HEK293 (cell line): ENCODE measurements around the gene KLRD1.
"Not testable (repeated sequence)": the region's sequence is repeated elsewhere in the genome, so short reads cannot be mapped to it uniquely, and the experiment has no call there.

ENCODE experiments used
- CTCF ChIA-PET: fragments of 350-600 bp; formaldehyde crosslinking; extraction: SDS; loops from one replicate; lab custom pipeline; 2021; ENCODE audit warnings: antibody characterized with exemption; lab: Yijun Ruan, JAX
- POLR2A ChIA-PET: fragments of 300-600 bp; formaldehyde crosslinking; extraction: SDS; loops from one replicate; lab custom pipeline; 2020; ENCODE audit warnings: antibody characterized with exemption, inconsistent platforms; lab: Yijun Ruan, JAX
- H3K27ac ChIP-seq: fragments of 200-500 bp; sonication (Bioruptor generic); 2 replicates; pipeline ENCODE4 v1.5.1; 2014; ENCODE audit warnings: low read depth, low read length, control low read depth, inconsistent platforms; ENCODE audit errors: extremely low read depth
- H3K36me3 ChIP-seq, 2 experiments: fragments of 200-500 bp in 1 of 2; sonication (Bioruptor generic) in 1 of 2; 1 replicate in 1 of 2; 2 replicates in 1 of 2; pipeline ENCODE4 v1.5.1; 2014 to 2017; ENCODE audit warnings: inconsistent platforms in 2 of 2, low read length in 2 of 2; ENCODE audit not compliant: control insufficient read depth in 2 of 2, insufficient read depth in 1 of 2
- H3K4me1 ChIP-seq: fragments of 200-500 bp; sonication (Bioruptor generic); 2 replicates; pipeline ENCODE4 v1.5.1; 2014; ENCODE audit warnings: mild to moderate bottlenecking, low read length, inconsistent platforms; ENCODE audit not compliant: control insufficient read depth, insufficient read depth
- H3K4me3 ChIP-seq: 2 replicates; pipeline ENCODE4 v1.5.1; 2011; ENCODE audit warnings: low read depth, mild to moderate bottlenecking, control low read depth, low read length, moderate library complexity
- H3K9me3 ChIP-seq: fragments of 200-500 bp; sonication (Bioruptor generic); 2 replicates; pipeline ENCODE4 v1.5.1; 2014; ENCODE audit warnings: low read depth, low read length, inconsistent platforms; ENCODE audit not compliant: control insufficient read depth, insufficient read depth
- GLIS1 ChIP-seq: fragments of 450-650 bp; formaldehyde crosslinking; IDR thresholded peaks from 2 replicates; pipeline ENCODE4 v1.5.1; 2016; ENCODE audit warnings: missing biosample characterization, missing genetic modification characterization
- IKZF3 ChIP-seq: fragments of 450-650 bp; IDR thresholded peaks from 2 replicates; pipeline ENCODE4 v1.5.0; 2018; ENCODE audit warnings: missing biosample characterization, mild to moderate bottlenecking, missing genetic modification characterization, moderate library complexity
- KLF1 ChIP-seq: fragments of 450-650 bp; formaldehyde crosslinking; IDR thresholded peaks from 2 replicates; pipeline ENCODE4 v1.5.1; 2016; ENCODE audit warnings: missing biosample characterization, missing genetic modification characterization
- MZF1 ChIP-seq: fragments of 450-650 bp; formaldehyde crosslinking; IDR thresholded peaks from 2 replicates; pipeline ENCODE4 v1.5.1; 2017; ENCODE audit warnings: missing biosample characterization, missing genetic modification characterization, borderline replicate concordance
- OVOL3 ChIP-seq: fragments of 450-650 bp; formaldehyde crosslinking; IDR thresholded peaks from 2 replicates; pipeline ENCODE4 v1.5.1; 2016; ENCODE audit warnings: missing biosample characterization, missing genetic modification characterization
- PRDM1 ChIP-seq: fragments of 450-650 bp; formaldehyde crosslinking; IDR thresholded peaks from 2 replicates; pipeline ENCODE4; 2016; ENCODE audit warnings: missing biosample characterization, missing genetic modification characterization
- SP3 ChIP-seq: fragments of 450-650 bp; formaldehyde crosslinking; IDR thresholded peaks from 2 replicates; pipeline ENCODE4 v1.5.1; 2016; ENCODE audit warnings: missing biosample characterization, missing genetic modification characterization
- ZBTB1 ChIP-seq: fragments of 450-650 bp; formaldehyde crosslinking; IDR thresholded peaks from 2 replicates; pipeline ENCODE4 v1.5.1; 2016; ENCODE audit warnings: missing biosample characterization, missing genetic modification characterization
- ZNF140 ChIP-seq: fragments of 450-650 bp; formaldehyde crosslinking; IDR thresholded peaks from 2 replicates; pipeline ENCODE4 v1.5.1; 2016; ENCODE audit warnings: missing biosample characterization, missing genetic modification characterization
- ZNF157 ChIP-seq: fragments of 450-650 bp; formaldehyde crosslinking; IDR thresholded peaks from 2 replicates; pipeline ENCODE4 v1.5.1; 2016; ENCODE audit warnings: missing biosample characterization, missing genetic modification characterization
- ZNF354C ChIP-seq: fragments of 450-650 bp; formaldehyde crosslinking; IDR thresholded peaks from 2 replicates; pipeline ENCODE4 v1.5.1; 2016; ENCODE audit warnings: missing biosample characterization, missing genetic modification characterization, low read depth, borderline replicate concordance
- ZNF366 ChIP-seq: fragments of 450-650 bp; formaldehyde crosslinking; conservative IDR thresholded peaks from 2 replicates; pipeline ENCODE4 v1.5.1; 2016; ENCODE audit warnings: missing biosample characterization, missing genetic modification characterization
- ZNF433 ChIP-seq: fragments of 450-650 bp; formaldehyde crosslinking; IDR thresholded peaks from 2 replicates; pipeline ENCODE4 v1.5.1; 2016; ENCODE audit warnings: missing biosample characterization, missing genetic modification characterization, low read depth
- ZNF510 ChIP-seq: fragments of 450-650 bp; formaldehyde crosslinking; IDR thresholded peaks from 2 replicates; pipeline ENCODE4 v1.5.1; 2018; ENCODE audit warnings: mild to moderate bottlenecking, missing genetic modification characterization, missing biosample characterization; ENCODE audit not compliant: insufficient replicate concordance
- ZNF596 ChIP-seq: fragments of 450-650 bp; IDR thresholded peaks from 2 replicates; pipeline ENCODE4 v1.5.0; 2018; ENCODE audit warnings: missing biosample characterization, mild to moderate bottlenecking, missing genetic modification characterization, moderate library complexity
- ZNF658 ChIP-seq: fragments of 450-650 bp; formaldehyde crosslinking; IDR thresholded peaks from 2 replicates; pipeline ENCODE4; 2016; ENCODE audit warnings: missing biosample characterization, missing genetic modification characterization
- ZNF843 ChIP-seq: fragments of 450-650 bp; formaldehyde crosslinking; IDR thresholded peaks from 2 replicates; pipeline ENCODE4 v1.5.1; 2016; ENCODE audit warnings: missing biosample characterization, missing genetic modification characterization
- ZSCAN23 ChIP-seq: fragments of 450-650 bp; formaldehyde crosslinking; IDR thresholded peaks from 2 replicates; pipeline ENCODE4 v1.5.1; 2016; ENCODE audit warnings: missing biosample characterization, missing genetic modification characterization
- TF ChIP-seq, protein P1 (sequence below): fragments of 450-650 bp; formaldehyde crosslinking; IDR thresholded peaks from 2 replicates; pipeline ENCODE4 v1.5.1; 2017; ENCODE audit warnings: missing biosample characterization, missing genetic modification characterization
- TF ChIP-seq, protein P2 (sequence below): fragments of 450-650 bp; formaldehyde crosslinking; IDR thresholded peaks from 2 replicates; pipeline ENCODE4 v1.5.1; 2016; ENCODE audit warnings: missing biosample characterization, missing genetic modification characterization

Gene KLRD1

DNA sequence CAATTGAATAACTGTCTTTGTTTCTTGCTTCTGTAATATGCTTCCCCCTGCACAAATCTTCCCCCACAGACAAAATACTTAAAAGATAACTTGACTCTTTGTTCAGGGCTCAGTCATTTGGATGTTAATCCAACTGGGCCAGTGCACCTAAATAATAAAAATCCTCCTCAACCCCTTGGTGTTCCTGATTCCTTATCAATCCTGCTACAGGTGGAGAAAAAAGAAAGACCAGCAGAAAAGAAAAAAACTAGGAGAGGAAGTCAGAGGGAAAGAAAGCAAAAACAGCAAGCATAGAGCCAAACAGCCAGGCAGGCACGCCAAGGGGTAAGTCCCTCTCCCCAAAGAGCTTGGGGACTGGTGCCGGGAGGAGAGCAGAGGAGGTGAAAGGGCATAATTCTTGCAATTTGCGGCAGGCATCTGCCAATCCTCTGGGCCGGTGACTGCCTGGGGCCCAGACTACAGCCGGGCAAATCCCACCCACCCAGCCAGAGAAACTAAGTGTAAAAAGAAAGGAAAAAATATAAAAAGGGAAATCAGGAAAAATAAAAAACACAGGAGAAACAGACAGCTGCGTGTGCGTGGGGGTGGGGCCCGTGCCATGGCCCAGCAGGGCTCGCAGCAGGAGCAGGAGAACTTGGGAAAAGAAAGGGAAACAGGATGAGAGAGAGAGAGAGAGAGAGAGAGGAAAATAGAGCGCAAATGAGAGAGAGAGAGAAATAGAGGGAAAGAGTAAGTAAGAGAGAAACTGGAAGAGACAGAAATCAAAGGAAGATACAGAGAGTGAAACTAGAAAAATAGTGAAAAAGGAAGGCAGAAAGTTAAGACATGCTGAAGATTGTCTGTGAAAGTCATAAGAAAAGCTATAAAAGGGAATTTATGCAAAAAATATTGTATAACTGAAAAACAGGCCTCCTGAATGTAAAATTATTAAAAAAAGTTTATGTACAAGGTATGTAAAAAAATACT is 60.8 kb downstream of the KLRD1 start:
- Histone ChIP-seq H3K9me3 (no peaks in the 10 kb centered on the region), H3K36me3 (peaks cover 0 to 3% of the 10 kb centered on the region in 2 experiments; a peak in 1 of 3 replicates), H3K27ac (no peak overlapping the region), H3K4me3 (no peak overlapping the region), H3K4me1 (peaks cover 6% of the 10 kb centered on the region)
- CTCF ChIA-PET = interaction anchor here (2.3 kb wide), 1 partner anchor 193 kb away, joined by 10 read pairs; no protein-coding TSS in a partner anchor
- TF ChIP-seq ZNF596 = peak; percentile 60; the same call in 1 of the 2 replicates
- TF ChIP-seq ZNF140 (tag by site-specific recombination) = no peak
- peak; percentile 94 for TF ChIP-seq PRDM1
- 0 out of 2 replicates have a peak, but pooled peaks have one; percentile 35 for TF ChIP-seq ZNF366 (tag by site-specific recombination)
- POLR2A ChIA-PET = interaction anchor here (1.0 kb wide), 1 partner anchor 17 kb away, joined by 3 read pairs; no protein-coding TSS in a partner anchor

DNA sequence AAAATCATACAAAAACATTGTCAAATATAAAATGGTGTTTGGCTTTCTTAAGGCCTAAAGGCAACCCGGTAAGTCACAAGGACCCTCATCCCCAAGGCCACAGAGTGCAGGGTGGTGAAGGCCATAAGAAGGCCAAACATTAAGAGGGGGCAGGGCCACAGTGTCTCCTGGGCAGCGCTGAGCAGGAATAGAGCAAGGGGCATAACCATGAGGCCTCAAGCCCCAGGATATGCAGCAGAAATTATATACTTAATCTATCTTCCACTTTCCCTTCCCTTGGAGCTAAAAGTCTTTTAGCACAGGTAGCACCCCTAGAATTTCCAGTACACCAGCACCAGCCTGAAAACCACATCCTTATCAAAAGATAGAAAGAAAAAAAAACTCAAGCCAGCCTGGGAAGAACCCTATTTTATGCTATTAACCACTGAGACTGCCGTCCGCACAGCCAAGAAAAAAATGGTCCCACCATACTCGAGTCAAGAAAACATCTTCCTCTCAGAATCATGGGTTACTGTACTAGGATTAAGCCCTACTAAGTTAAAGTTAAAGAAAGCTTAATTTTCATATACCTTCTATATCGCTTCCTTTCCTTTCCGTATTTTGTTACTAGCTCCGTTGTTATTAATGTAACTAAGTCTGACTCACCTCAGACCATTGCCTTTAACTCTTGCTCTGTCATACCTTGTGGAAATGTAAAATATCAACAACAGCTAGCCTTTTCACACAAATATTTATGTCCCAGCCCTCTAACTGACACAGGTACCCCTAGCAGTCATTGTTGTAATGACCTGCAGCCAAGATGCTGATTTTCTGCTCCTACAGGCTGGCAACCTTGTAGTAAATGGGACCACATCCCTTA is 62.1 kb downstream of the KLRD1 start:
- POLR2A ChIA-PET = interaction anchor here (1.0 kb wide), 1 partner anchor 16 kb away, joined by 3 read pairs; no protein-coding TSS in a partner anchor

DNA sequence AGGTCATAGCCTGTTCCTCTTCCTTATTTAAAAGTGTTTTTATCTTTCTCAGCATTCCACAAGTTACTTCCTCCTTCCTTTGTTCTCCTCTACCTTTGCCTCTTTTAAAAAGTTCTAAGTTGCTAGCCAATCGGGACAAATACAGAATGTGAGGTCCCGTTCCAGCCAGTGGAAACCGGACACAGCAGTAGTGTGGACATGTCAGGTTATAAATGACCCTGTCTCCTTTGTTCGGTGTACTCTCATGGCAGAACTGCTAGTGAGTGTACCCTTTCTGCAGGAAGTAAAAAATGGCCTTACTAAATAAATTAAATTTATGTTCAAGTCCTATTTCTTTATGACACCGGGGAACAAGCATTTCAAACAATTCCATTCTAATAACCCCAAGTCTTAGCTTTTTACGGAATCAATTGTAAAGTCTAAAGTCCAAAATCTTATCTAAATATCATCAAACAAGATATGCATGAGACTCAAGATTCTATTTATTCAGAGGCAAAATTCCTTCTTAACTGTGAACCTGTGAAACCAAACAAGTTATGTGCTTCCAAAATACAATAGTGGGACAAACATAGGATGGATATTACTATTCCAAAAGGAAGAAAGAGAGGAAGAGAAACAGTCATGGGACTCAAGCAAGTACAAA is 64.3 kb downstream of the KLRD1 start:
- H3K4me3 ChIP-seq, H3K4me1 ChIP-seq, POLR2A ChIA-PET, H3K9me3 ChIP-seq, CTCF ChIA-PET, H3K27ac ChIP-seq: not testable (repeated sequence)
- peaks cover 17 to 29% of the 10 kb centered on the region in 2 experiments for H3K36me3 ChIP-seq

More for the DNA sequence above, 62.1 kb downstream of the KLRD1 start:
- H3K9me3 ChIP-seq = no peaks in the 10 kb centered on the region
- peaks cover 7 to 9% of the 10 kb centered on the region in 2 experiments for H3K36me3 ChIP-seq
- no peak overlapping the region for H3K27ac ChIP-seq
- no peak overlapping the region for H3K4me3 ChIP-seq
- peaks cover 6% of the 10 kb centered on the region for H3K4me1 ChIP-seq
- TF ChIP-seq ZNF433 (tag by site-specific recombination) (no peak), ZNF658 (tag by site-specific recombination) (no peak), GLIS1 (tag by site-specific recombination) (no peak), OVOL3 (no peak), SP3 (tag by site-specific recombination) (no peak), ZNF354C (no peak), ZNF157 (no peak), IKZF3 (no peak), ZNF510 (tag by site-specific recombination) (no peak)
- TF ChIP-seq, protein P1, sequence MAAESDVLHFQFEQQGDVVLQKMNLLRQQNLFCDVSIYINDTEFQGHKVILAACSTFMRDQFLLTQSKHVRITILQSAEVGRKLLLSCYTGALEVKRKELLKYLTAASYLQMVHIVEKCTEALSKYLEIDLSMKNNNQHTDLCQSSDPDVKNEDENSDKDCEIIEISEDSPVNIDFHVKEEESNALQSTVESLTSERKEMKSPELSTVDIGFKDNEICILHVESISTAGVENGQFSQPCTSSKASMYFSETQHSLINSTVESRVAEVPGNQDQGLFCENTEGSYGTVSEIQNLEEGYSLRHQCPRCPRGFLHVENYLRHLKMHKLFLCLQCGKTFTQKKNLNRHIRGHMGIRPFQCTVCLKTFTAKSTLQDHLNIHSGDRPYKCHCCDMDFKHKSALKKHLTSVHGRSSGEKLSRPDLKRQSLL (tag by site-specific recombination) = no peak
- CTCF ChIA-PET = interaction anchor here (0.9 kb wide), 1 partner anchor 39 kb away, joined by 5 read pairs; no protein-coding TSS in a partner anchor

DNA sequence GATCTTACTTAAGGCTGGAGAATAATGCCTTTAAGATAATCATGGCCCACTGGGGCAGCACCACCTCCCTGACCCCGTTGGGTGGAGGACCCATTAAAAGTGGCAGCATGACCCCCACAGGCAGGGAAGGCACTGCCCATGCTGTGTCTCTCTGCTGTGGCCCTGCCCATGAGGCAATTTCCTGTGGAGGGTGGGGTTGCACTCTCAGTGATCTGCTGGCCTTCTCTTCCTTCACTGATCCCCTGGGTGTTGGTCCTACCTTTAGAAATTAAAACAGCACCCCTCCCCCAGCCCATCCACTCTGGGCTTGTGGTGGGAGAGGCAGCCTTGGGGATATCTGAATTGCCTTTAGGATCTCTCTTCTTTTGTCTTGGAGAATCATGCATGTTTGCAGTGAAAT is 64.9 kb downstream of the KLRD1 start:
- Histone ChIP-seq H3K36me3 (peaks cover 17 to 35% of the 10 kb centered on the region in 2 experiments), H3K4me3 (no peak overlapping the region), H3K27ac (no peak overlapping the region), H3K9me3 (no peaks in the 10 kb centered on the region), H3K4me1 (no peaks in the 10 kb centered on the region; the same call in 1 of the 2 replicates)
- ChIA-PET CTCF (no interaction called here), POLR2A (no interaction called here)
- TF ChIP-seq ZBTB1 (no peak), ZNF354C (no peak), ZSCAN23 (tag by site-specific recombination) (no peak), MZF1 (tag by site-specific recombination) (no peak), KLF1 (peak; percentile 56; the same call in 1 of the 2 replicates), ZNF843 (tag by site-specific recombination) (no peak)
- TF ChIP-seq, protein P2, sequence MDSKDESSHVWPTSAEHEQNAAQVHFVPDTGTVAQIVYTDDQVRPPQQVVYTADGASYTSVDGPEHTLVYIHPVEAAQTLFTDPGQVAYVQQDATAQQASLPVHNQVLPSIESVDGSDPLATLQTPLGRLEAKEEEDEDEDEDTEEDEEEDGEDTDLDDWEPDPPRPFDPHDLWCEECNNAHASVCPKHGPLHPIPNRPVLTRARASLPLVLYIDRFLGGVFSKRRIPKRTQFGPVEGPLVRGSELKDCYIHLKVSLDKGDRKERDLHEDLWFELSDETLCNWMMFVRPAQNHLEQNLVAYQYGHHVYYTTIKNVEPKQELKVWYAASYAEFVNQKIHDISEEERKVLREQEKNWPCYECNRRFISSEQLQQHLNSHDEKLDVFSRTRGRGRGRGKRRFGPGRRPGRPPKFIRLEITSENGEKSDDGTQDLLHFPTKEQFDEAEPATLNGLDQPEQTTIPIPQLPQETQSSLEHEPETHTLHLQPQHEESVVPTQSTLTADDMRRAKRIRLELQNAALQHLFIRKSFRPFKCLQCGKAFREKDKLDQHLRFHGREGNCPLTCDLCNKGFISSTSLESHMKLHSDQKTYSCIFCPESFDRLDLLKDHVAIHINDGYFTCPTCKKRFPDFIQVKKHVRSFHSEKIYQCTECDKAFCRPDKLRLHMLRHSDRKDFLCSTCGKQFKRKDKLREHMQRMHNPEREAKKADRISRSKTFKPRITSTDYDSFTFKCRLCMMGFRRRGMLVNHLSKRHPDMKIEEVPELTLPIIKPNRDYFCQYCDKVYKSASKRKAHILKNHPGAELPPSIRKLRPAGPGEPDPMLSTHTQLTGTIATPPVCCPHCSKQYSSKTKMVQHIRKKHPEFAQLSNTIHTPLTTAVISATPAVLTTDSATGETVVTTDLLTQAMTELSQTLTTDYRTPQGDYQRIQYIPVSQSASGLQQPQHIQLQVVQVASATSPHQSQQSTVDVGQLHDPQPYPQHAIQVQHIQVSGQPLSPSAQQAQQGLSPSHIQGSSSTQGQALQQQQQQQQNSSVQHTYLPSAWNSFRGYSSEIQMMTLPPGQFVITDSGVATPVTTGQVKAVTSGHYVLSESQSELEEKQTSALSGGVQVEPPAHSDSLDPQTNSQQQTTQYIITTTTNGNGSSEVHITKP (tag by site-specific recombination) = peak; percentile 52; the same call in 1 of the 2 replicates
